ENCODE measurements around the gene PKNOX2.

The PKNOX2 gene

DNA sequence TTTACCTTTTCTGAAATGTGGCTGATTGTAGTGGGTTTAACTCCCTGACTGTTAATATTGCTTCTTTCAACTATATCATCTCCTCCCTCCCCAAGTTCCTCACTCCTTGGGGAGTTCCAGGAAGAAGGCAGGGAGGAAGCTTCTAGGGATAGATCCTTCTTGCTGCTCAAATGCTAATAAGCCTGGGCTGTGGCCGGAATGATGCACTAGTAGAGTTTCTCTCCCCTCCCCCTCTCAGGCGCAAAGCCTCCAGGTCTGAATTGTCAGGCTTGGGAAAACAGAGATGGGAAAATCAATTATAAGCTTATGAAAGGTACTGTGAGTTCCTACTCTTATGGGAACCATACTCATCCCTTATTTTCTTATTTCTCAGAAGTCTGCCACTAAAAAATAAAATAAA lies 300.7 kb downstream of the PKNOX2 start:
- Histone ChIP-seq H3K4me3 (ENCODE audit: low read depth in 1 of 2, low read length in 1 of 2) (no peak overlapping the region), H3K9me3 (no peaks in the 10 kb centered on the region), H3K27me3 (peaks cover 30% of the 10 kb centered on the region), H3K27ac (no peak overlapping the region), H3K36me3 (no peaks in the 10 kb centered on the region), H3K4me1 (ENCODE audit: control insufficient read depth in 1 of 2, insufficient read depth in 1 of 2, low read depth in 1 of 2, low read length in 1 of 2) (no peaks in the 10 kb centered on the region)
- TF ChIP-seq, protein P1, sequence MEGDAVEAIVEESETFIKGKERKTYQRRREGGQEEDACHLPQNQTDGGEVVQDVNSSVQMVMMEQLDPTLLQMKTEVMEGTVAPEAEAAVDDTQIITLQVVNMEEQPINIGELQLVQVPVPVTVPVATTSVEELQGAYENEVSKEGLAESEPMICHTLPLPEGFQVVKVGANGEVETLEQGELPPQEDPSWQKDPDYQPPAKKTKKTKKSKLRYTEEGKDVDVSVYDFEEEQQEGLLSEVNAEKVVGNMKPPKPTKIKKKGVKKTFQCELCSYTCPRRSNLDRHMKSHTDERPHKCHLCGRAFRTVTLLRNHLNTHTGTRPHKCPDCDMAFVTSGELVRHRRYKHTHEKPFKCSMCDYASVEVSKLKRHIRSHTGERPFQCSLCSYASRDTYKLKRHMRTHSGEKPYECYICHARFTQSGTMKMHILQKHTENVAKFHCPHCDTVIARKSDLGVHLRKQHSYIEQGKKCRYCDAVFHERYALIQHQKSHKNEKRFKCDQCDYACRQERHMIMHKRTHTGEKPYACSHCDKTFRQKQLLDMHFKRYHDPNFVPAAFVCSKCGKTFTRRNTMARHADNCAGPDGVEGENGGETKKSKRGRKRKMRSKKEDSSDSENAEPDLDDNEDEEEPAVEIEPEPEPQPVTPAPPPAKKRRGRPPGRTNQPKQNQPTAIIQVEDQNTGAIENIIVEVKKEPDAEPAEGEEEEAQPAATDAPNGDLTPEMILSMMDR (IDR thresholded peaks at IDR 0.05), result no peak

DNA sequence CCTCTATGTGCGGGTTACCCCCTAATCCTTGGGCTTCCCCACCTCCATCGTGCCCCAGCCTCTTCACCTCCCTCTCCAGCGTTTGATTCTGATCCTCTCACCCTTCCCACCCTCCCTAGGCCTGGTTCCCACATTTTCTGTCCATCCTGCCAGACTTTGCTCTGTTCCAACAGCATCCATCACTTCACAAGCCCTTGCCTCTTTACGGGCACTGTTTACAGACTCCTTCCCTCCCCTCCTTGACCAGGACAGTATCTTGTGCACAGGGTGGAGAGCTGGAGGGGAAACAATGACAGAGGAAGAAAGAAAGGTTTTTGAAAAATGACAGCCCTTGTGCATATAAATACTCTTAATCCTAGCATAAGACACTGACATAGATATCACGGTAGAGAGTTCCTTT lies 301.1 kb downstream of the PKNOX2 start:
- H3K4me3 ChIP-seq (ENCODE audit: low read depth in 1 of 2, low read length in 1 of 2), result no peak overlapping the region
- H3K27me3 ChIP-seq, result peaks cover 34% of the 10 kb centered on the region
- no peaks in the 10 kb centered on the region for H3K36me3 ChIP-seq
- no peak overlapping the region for H3K27ac ChIP-seq
- no peaks in the 10 kb centered on the region for H3K4me1 ChIP-seq (ENCODE audit: control insufficient read depth in 1 of 2, insufficient read depth in 1 of 2, low read depth in 1 of 2, low read length in 1 of 2)
- no peaks in the 10 kb centered on the region for H3K9me3 ChIP-seq
- TF ChIP-seq, protein P1 (IDR thresholded peaks at IDR 0.05), result no peak

DNA sequence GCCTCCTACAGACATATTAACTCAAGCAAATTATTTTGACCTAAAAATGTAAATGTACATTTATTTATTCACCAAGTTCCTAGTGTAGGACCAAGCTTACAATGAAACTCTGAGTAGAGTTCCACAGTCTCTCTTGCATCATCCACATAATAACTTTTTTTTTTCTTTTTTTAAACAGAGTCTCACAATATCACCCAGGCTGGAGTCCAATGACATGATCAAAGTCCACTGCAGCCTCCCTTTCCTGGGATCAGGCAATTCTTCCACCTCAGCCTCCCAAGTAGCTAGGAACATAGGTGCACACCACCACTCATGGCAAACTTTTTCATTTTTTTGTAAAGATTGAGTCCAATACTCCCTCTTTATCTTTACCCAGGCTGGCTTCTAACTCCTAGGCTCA lies 303.5 kb downstream of the PKNOX2 start:
- H3K27ac ChIP-seq, result no peak overlapping the region
- no peaks in the 10 kb centered on the region for H3K4me1 ChIP-seq (ENCODE audit: control insufficient read depth in 1 of 2, insufficient read depth in 1 of 2, low read depth in 1 of 2, low read length in 1 of 2)
- TF ChIP-seq, protein P1 (IDR thresholded peaks at IDR 0.05), result no peak
- H3K27me3 ChIP-seq, result peaks cover 51% of the 10 kb centered on the region
- no peaks in the 10 kb centered on the region for H3K9me3 ChIP-seq
- H3K4me3 ChIP-seq (ENCODE audit: low read depth in 1 of 2, low read length in 1 of 2), result no peak overlapping the region
- H3K36me3 ChIP-seq, result no peaks in the 10 kb centered on the region

DNA sequence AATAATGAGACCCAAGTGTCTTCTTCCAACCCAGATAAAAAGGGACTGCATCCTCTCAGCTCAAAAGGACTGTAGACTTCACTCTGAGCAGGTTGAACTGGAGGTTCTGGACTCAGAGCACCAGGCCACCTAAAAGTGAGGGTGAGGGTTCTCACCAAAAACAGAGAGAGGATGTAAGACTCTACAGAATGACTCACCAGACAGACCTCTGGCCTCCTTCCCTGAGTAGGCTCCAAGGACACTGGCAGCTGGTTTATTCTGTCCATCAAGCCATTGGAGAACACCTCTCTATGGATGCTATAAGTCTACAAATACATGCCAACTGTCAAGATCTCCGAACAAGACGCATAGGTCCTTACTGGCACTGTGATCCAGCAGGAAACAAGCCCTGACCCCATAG lies 304.3 kb downstream of the PKNOX2 start:
- Histone ChIP-seq H3K27me3 (peaks cover 51% of the 10 kb centered on the region), H3K36me3 (no peaks in the 10 kb centered on the region), H3K4me3 (ENCODE audit: low read depth in 1 of 2, low read length in 1 of 2) (no peak overlapping the region), H3K9me3 (no peaks in the 10 kb centered on the region), H3K4me1 (ENCODE audit: control insufficient read depth in 1 of 2, insufficient read depth in 1 of 2, low read depth in 1 of 2, low read length in 1 of 2) (no peaks in the 10 kb centered on the region), H3K27ac (no peak overlapping the region)
- TF ChIP-seq, protein P1 (IDR thresholded peaks at IDR 0.05), result no peak

DNA sequence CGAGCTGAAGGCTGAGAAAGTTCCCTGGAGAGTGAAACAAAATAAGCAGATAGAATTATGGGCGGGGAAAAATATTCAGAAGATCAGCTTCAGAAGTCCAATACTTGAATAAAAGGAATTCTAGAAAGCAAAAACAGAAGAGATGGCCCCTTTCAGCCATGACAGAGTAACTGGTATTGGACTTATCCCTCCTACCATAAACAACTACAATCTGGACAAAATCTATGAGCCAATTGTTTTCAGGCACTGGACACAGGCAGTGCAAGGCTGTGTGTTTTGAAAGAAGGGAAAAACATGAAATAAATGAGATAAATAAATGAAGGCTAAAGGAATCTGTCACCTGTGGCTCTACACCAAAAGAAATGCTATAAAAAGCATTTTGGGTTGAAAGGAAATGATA lies 305.8 kb downstream of the PKNOX2 start:
- Histone ChIP-seq H3K4me3 (ENCODE audit: low read depth in 1 of 2, low read length in 1 of 2) (no peak overlapping the region), H3K36me3 (no peaks in the 10 kb centered on the region), H3K27ac (no peak overlapping the region), H3K9me3 (no peaks in the 10 kb centered on the region), H3K27me3 (peaks cover 39% of the 10 kb centered on the region), H3K4me1 (ENCODE audit: control insufficient read depth in 1 of 2, insufficient read depth in 1 of 2, low read depth in 1 of 2, low read length in 1 of 2) (no peaks in the 10 kb centered on the region)
- TF ChIP-seq, protein P1 (IDR thresholded peaks at IDR 0.05), result no peak

DNA sequence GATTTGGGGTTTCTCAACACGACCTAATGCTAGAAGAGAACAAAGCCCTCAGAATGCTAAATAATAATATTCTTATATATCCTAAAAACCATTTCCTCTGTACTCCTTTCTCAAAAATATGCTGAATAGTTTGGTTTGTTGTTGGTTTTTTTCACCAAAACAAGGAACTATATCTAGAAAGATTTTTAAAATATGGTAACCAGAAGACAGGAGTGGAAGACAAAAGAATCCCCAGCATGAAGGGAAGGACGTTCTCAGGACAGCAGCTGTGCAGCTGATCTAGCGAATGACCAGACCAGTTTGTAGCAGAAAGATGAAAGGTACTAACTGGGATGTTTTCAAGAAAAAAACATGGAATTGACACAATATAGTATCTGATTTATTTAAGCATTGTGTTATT lies 312.2 kb downstream of the PKNOX2 start:
- H3K27me3 ChIP-seq, result peaks cover 40% of the 10 kb centered on the region
- no peak overlapping the region for H3K27ac ChIP-seq
- no peaks in the 10 kb centered on the region for H3K4me1 ChIP-seq (ENCODE audit: control insufficient read depth in 1 of 2, insufficient read depth in 1 of 2, low read depth in 1 of 2, low read length in 1 of 2)
- TF ChIP-seq, protein P1 (IDR thresholded peaks at IDR 0.05), result no peak
- H3K4me3 ChIP-seq (ENCODE audit: low read depth in 1 of 2, low read length in 1 of 2), result no peak overlapping the region
- no peaks in the 10 kb centered on the region for H3K36me3 ChIP-seq
- H3K9me3 ChIP-seq, result no peaks in the 10 kb centered on the region
